Measurements from ENCODE around the gene ASCL2.

ASCL2 gene

DNA sequence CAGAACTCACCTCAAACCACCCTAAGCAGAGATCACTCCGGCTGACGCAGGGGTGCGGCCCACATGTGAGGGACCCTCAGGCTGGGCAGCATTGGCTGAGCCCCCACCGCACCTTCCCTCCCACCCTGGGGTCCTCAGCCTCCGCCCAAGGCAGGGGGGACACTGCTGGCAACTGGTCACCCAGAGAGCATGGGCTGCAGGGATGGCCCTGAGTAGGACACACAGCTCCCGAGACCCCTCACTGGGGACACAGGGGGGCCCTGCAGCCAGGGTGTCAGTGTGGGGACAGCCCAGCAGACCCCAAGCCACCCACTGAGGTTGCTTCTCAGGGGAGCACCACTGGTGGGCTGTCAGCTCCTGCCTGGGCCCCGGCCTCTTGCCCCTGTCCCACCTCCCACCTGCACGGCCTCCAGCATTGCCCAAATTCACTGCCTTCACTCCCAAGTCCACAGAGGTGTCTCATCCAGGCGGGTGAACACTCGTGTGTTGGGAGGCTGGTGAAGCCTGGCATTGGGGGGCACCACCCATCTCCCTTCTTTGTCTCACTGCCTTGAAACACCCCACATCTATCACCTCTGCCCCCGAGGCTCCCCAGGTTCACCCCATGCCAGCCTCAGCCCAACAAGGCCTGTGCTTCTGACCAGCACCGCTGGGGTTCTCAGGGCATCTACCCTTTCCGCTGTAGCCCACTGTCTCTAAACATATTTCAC lies 26.7 kb upstream of the ASCL2 start:
- DNase-seq = peak; percentile 16

DNA sequence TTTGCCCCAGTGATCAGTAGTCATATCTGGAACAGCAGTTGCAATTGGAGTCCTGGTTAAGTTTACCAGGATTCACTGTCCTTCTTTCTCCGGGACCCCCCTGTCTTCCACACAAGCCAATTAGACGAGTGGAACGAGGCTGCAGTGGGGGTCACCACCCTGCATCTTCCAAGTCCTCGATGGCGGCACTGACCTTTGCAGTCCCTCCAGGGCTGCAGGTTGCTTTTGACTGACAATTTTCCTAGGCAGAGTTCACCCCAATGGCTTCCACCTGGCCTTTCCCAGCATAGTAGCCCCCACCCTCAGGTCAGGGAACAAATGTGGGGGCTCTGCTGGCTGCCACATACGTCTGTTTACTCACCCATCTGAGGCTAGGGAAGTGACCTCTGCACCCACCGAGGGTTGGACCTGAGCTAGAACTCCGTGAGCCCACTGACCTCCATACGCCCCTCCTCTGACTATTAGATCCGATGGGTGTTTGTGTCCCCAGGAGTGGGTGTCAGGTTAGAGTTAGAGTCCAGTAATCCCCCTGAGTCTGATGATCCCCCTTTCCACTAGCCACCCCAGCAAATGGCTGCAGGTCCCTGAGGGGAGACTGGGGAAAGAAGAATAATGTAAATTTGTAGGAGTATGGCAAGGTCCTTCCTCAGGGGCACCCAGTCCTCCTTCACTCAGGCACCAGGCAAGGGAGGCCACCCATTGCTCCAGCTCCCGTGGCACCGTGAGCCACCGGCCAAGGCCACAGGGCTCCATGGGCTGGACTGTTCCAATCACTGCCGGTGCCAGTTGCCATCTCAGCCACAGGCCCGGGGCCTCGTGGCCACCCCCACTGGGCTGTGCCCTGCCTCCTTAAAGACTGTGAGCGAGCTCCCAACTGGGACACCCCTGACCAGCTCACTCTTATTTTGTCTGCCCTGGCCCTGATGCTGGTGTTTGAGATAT lies 25.9 kb upstream of the ASCL2 start:
- DNase-seq = peak; percentile 29

DNA sequence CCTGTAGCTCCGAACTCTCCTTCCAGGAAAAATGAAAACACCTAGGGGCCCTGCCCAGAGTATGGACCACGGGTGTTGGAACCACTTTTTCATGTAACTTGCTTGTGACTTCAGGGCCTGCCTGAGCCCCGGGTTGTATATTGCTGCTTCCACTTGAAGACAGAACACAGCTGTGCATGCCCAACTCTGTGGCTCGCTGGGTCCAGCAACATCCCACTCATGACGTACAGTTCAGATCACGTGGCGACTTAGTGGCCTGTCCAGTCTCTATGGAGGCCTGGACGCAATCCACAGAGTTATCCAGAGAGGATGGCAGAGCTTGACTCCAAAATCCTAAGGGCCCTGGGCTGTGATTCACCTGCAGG lies 24.5 kb upstream of the ASCL2 start:
- peak; percentile 21 for DNase-seq

DNA sequence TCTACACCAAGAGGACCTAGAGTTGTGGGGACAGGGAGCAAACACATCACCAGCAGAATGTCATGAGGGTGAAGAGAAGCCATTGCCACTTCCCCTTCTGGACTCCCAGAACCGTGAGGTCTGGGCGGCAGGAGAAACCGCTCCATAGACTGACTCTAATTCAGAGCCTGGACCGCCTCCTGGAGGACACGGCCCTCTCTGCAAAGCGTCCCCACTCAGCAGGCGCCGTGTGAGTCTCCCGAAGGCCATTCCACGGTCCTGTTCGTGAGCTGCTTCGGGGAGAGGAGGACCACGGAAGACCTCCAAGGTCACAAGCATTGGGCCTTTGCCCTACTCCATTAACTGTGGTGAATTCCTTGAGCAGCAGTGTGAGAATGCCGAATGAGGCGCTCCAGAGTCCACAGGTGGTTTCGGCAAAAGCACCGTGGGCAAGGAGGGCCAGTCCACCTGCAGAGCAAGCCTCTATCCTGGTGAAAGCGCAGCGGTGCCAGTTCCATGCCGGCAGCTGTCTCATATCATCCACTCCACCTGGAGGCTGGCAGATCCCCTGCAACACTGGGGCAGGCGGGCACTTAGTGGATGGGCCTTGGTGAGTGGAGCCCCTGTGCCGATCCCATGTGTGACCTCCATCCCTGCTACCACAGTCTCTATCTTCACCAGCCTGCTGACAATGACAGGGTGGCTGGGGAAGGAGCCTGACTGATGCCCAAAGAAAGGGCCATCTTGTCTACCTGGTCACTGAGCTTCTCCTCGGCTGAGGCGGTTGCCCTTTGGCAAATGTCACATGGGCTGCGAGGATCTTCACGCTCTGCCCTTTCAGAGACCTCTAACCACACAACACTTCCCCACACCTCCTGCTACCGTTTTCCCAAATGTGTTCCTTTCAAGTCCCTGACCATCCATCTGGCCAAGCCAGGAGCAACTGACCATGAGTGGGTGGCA lies 23.9 kb upstream of the ASCL2 start:
- peak; percentile 34 for DNase-seq

DNA sequence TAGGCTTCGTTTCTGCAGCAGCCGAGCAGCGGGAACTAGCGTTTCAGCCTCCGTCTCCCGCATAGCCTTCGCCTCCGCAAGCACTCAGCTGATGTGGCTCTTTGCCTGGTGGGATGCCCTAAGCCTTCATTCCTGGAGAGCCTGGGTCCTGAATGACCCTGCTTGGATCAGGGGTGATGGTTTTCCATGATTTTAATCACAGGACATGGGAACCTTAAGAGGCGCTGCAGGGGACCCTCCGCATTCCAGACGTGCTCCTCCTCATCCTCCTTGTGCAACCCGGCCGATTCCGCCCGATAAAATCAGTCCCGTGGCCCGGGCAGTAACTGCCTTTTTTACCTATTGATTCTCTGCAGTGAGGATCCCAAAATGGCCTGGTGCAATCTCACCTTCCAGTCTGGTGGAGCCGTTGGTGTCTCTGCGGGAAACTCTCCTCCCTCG lies 23.2 kb upstream of the ASCL2 start:
- peak; percentile 29 for DNase-seq

DNA sequence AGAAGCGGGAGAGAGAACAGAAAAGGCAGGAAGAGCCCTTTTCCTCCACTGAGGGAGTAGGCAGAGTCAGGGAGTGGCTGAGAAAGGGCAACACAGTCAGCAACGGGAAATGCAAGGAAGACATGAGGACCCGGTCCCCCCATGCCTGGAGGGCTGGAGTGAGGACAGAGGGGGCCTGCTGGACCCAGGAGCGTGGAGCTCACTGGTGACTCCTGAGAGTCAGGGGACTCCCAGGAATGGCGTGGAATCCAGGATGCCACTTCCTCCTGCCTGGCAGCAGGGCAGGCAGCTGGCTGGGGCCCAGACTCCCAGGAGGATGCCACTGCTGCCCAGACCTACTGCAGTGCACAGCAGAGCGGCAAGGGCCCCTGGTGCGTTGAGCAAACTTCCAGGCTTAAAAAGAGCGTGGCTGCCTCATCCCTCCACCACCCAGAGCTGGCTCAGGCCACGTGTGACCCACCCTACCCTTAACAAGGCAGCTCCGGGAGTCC lies 20.0 kb upstream of the ASCL2 start:
- peak; percentile 40 for DNase-seq

DNA sequence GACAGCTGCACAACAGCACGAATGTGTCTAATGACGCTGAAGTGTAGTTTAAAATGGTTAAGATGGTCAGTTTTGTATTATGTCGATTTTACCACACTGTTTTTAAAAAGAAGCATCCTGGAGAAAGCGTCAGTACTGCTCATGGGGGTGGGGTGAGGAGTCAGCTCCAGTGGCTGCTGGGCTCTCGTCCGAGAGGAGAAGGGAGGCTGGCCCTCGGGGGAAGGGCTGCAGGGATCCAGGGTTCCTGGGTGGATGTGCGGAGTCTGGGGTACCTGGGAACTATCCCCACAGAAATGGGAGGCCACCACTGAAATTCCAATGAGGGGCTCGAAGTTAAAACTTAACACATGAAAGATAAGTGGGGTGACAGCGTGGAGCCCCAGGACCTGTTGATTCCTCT lies 19.5 kb upstream of the ASCL2 start:
- DNase-seq = peak; percentile 35

DNA sequence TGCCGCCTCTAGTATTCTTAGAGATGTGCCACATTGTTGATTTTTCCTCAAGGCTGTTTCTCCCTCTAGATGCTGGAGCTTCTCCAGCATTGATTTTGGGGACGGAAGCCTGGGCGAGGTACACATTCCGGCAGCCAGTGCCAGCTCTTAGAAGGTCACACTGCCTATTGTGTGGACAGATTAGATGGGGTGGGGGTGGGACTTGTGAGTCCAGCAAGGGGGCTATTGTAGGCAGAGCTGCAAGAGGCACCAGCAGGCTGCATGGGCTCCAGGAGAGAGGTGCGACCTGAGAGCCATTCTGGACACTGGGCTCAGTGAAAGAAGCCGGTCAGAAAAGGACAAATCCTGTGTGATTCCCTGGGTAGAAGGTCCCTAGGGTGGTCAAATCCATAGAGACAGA lies 19.0 kb upstream of the ASCL2 start:
- peak; percentile 13 for DNase-seq

DNA sequence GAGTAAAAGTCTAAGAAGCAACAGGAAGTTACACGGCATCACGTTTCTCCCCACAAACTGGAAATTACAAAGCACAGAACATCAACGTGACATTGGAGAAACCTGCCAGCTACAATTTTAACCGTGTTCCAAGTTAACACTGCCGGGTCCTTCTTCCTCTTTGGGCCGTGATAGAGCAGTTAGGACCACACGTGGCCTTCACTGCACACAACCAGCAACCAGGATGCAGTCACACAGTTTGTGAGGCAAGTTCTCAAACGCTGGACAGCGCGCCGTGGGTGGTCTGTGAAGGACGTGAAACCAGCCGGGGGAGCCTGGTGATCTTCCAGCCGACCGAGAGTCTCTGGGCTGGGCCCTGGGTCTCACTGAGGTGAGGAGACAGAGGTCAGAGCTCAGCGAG lies 16.7 kb upstream of the ASCL2 start:
- DNase-seq = peak; percentile 36

DNA sequence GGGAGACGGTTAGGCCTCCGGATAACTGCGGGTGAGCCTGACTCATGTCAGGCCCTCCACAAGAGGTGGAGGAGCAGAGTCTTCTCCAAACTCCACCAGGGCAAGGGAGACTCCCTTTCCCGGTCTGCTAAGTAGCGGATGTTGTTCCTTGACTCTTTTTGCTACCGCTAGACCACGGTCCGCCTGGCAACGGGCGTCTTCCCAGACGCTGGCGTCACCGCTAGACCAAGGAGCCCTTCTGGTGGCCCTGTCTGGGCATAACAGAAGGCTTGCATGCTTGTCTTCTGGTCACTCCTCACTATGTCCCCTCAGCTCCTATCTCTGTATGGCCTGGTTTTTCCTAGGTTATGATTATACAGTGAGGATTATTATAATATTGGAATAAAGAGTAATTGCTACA lies 16.0 kb upstream of the ASCL2 start:
- DNase-seq = peak; percentile 22

DNA sequence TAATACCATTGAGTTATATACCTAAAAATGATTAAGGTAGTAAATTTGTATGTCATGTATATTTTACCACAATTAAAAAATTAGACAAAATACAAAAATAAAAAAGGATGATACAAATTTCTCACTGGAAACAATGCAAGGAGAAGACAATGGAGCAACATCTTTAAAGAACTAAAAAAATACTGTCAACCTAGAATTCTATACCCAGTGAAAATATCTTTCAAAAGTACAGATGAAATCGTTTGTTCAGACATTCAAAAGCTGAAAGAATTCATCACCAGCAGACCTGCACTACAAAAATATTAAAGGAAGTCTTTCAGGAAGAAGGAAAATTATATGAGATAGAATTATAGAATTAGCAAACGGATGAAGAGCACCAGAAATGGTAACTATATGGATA lies 9.8 kb upstream of the ASCL2 start:
- no peak for DNase-seq

DNA sequence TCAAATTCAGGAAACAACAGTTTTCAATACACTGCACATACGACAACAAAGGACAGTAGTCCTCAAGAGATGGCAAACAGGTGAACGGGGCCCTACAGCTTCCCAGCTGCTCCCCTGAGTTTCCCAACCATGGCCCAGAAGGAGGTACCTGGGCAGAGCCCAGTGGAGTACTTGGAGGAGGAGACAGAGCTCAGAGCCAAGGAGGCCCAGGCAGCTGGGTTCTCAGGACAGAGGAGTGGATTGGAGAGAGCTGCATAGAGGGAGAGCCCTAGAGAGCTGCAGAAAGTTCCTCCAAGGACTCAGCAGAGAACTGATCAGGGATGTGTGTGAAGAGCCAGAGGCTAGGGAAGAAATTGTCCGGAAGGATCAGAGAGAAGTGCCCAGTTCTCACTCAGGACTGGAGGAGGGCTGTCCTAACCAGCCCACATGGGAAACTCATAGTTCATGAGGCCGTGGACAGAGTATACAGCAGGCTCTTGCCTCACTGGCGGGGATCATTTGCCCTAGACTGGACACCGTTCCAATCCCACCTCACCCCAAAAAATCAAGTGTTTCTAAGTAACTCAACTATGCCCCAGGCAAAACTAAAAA lies 7.6 kb upstream of the ASCL2 start:
- DNase-seq = peak; percentile 30

DNA sequence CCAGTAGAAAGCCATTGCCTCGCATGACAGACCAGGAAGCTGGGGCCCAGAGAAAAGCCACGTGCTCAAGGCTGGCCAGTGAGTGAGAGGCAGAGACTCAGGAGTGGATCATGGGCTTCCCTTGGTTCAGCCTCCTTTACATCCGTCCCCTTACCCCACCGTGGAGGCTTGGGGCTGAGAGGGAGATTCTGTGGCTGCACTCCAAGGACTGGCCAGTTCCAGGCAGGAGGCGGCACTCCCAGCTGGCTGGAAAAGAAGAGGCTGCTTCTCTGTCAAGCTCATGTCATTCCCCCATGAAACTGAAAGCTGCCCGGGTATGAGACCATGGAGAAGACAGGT lies 6.6 kb upstream of the ASCL2 start:
- peak; percentile 44 for DNase-seq

DNA sequence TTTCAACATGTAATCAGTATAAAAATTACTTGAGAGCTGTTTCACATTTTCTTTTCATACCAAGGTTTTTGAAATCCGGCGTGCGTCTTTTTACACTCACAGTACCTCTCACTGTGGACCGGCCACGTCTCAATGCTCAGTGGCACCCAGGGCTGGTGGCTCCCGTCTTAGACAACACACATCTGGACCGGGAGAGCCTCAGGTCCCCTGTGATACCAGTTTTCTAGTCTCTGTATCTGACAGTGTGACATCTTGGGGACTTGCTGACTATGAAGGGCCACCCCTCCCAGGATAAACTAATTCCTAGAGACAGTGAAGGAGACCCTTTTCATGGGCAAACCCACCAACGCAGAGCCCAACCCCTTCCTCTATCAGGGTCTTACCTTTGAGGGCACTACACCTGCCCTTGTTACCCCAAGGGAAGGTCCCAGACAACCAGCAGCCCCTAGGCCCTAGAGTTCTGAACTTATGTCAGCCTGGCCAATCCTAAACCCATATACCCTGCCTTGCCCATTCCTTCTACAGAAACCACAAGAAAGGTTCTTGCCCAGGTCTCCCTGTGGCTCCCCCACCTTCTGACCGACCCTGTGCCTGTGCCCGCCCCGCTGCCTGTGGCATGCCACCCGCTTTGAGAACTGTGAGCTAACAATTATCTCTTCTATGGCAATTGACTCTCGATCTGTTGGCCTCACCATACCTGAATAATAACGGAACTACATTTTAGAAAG lies 6.1 kb upstream of the ASCL2 start:
- DNase-seq = peak; percentile 21

DNA sequence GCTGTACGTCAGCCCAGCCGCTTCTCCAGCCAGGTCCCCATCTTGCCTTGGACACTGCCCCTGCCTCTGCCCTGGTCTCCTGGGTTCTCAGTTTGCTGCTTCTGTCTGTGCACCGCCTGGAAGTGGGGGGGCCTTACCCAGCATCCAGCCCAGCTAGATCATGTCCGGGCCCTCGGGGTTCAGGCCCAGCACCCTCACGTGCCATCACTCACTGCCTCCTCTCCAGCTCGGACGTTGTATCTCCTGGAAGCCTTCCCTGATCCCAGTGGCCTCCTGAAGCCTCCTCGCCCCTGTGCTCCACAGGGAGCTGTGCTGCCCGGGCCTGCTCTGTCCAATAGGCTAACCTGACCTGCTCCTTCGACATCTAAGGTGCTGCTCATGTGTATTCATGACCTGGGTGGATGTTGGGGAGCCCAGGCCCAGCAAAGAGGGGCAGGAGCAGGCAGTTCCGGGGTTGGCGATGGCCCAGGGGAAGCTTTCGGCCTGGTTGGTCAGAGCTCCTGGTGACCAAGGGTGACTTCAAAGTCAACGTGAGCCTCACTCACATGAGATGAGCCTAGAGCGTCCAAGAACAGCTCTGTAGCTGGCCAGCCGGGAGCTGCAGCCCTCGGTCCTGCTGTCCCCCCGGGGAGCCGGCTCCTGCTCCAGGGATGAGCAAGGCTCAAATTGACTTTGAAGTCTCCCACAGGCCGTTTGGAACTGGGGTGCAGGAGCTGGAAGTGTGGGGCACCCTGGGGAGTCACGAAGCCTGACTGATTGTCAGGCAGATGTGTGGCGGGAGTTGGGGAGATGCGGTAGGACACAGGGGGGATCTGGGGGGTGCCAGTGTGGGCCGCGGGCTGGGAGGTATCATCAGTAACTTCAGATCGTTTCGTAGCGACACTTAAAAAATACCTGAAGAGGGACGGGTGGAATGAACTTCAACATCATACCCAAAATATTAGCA lies 5.2 kb upstream of the ASCL2 start:
- peak; percentile 23 for DNase-seq

DNA sequence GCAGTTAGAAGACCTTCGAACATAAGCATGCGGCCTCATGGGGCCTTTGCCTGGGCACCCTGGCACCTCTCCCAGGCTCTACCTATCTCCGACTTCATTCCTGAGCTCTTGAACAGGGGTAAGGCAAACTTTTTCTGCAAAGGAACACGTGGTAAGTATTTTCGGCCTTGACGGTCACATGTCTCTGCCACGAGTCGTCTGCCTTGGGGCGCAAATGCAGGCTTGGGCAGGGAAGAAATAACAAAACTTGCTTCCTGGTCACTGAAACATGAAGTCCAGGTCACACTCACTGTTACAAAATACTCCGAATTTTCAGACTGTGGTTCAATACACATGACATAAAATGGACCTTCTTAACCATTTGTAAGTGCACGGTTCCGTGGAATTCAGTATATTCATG lies 3.4 kb upstream of the ASCL2 start:
- DNase-seq = no peak

DNA sequence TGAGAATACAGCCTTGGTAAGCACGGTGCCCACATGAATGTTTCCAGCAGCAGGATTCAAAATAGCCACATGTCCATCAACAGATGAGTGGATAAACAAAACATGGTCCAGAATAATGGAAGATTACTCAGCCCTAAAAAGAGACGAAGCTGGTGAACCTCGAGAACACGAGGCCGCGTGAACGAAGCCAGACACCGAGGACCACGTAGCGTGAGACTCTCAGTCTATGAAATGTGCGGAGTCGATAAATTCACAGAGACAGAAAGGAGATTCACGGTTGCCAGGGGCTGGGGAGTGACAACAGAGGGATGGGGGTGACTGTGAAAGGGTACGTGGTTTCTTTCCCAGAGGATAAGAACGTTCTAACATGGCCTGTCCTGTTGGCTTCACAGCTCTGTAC lies 2.9 kb upstream of the ASCL2 start:
- peak; percentile 23 for DNase-seq

DNA sequence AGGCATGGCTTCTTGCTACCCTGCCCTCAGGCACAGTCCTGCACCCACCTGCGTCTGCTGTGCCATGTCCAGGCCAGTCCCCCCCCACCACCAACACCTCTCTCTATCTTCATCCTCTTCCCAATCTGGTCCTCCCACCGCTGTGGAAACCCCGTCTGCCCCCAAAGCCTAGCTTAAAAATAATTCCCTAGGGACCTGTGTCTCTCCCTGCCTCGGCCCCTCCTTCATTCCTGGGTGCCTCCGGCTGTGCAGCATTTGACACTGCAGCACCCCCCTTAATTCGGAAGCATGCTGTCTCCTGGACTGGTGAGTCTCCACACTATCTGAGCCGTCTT lies 2.5 kb upstream of the ASCL2 start:
- DNase-seq = peak; percentile 27

DNA sequence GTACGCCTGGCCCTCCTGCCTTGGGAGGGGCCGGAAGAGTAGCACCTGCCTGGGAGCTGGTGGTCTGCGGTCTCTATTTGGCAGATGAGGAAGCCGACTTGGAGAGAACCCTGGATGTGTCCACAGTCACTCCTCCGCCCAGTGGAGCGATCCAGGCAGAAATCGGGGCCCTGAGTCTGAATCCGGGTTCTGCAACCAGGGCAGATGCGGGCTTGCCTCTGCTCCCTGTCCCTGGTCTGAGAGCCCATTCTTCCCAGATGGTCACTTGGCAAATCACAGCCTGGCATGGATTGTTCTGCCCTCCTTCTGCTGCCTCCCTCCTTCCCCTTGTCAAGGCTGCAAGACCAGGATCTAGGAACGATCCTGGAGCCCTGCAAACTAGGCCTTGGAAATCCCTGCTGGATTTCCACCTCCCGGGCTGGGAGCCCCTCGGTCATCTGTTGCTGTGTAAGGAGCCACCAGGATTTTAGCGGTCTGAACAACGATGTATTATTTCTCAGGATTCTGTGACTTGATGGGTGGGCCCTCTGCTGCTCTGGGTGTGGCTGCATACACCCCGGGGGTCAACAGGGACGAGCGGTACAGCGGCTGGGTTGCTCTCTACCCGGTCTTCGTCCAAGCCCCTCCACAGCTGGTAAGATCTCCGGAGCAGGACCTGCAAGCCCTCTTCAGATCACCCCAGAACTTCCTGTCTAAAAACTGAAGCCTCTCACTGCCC lies 2.0 kb upstream of the ASCL2 start:
- DNase-seq = peak; percentile 32

Data from right forelimb (tissue), 1 donor.